ENCODE results near the gene SART1. TPM values are rescaled to one million over a fixed set of nuclear protein-coding genes. Genes with fewer than 3 reads are reported as not detected.

The SART1 gene
- total and polyA plus RNA-seq, 4 donors: 31.4 to 145 (median 48.3) TPM

DNA sequence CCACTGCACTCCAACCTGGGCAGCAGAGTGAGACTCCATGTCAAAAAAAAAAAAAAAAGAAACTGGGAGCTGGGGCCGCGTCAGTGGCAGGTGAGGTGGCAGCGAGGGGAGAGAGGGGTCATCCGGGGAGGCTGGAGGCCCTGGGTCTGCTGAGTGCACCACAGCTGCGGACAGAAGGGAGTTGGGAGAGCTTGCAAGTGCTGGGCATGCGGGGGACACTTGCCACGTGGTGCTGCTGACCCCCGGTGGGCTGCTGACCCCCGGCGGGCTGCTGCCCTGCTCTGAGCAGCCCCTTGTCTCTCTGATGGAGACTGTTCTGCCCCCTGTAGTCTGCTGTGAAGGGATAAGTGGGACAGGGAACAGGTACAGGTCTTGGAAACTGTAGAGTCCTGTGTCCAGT is 39.7 kb upstream of the SART1 start:
- Histone ChIP-seq H3K36me3 (ENCODE audit: control insufficient read depth in 4 of 4, insufficient read depth in 4 of 4, low read length in 4 of 4) (peaks cover 0 to 32% (median 14%) of the 10 kb centered on the region in 4 donors), H3K9ac (ENCODE audit: insufficient read depth in 1 of 2, low read length in 2 of 2) (no peak overlapping the region), H3K27ac (ENCODE audit: low read depth in 1 of 2, low read length in 1 of 2) (no peak overlapping the region), H3K27me3 (ENCODE audit: control insufficient read depth in 3 of 3, insufficient read depth in 3 of 3, low read length in 2 of 3) (no peaks in the 10 kb centered on the region), H3K4me3 (no peak overlapping the region), H3K9me3 (ENCODE audit: control insufficient read depth in 4 of 4, insufficient read depth in 3 of 4, low read length in 3 of 4) (no peaks in the 10 kb centered on the region), H3K4me1 (ENCODE audit: control insufficient read depth in 5 of 5, insufficient read depth in 5 of 5, low read length in 5 of 5) (peaks cover 9 to 25% (median 16%) of the 10 kb centered on the region in 5 donors)
- TF ChIP-seq CTCF (IDR thresholded peaks at IDR 0.05; ENCODE audit: control extremely low read depth, extremely low read depth): no peak
- no peak for DNase-seq
- WGBS, 2 donors: 94 to 97% methylated on average over 10 of the region's 10 CpGs
- no peak for ATAC-seq (ENCODE audit: insufficient read depth, low FRiP score)

GRCh38 chr11:65922565-65922964 is 39.0 kb upstream of the SART1 start:
- H3K36me3 ChIP-seq (ENCODE audit: control insufficient read depth in 4 of 4, insufficient read depth in 4 of 4, low read length in 4 of 4): peaks cover 0 to 26% (median 14%) of the 10 kb centered on the region in 4 donors
- no peaks in the 10 kb centered on the region for H3K9me3 ChIP-seq (ENCODE audit: control insufficient read depth in 4 of 4, insufficient read depth in 3 of 4, low read length in 3 of 4)
- H3K27ac ChIP-seq (ENCODE audit: low read depth in 1 of 2, low read length in 1 of 2): no peak overlapping the region
- no peaks in the 10 kb centered on the region for H3K27me3 ChIP-seq (ENCODE audit: control insufficient read depth in 3 of 3, insufficient read depth in 3 of 3, low read length in 2 of 3)
- H3K4me3 ChIP-seq: no peak overlapping the region
- no peak overlapping the region for H3K9ac ChIP-seq (ENCODE audit: insufficient read depth in 1 of 2, low read length in 2 of 2)
- H3K4me1 ChIP-seq (ENCODE audit: control insufficient read depth in 5 of 5, insufficient read depth in 5 of 5, low read length in 5 of 5): peaks cover 6 to 18% (median 9%) of the 10 kb centered on the region in 5 donors
- TF ChIP-seq CTCF (IDR thresholded peaks at IDR 0.05; ENCODE audit: control extremely low read depth, extremely low read depth): no peak
- ATAC-seq (ENCODE audit: insufficient read depth, low FRiP score) (no peak), DNase-seq (no peak)
- WGBS, 2 donors: 24 to 72% methylated on average over 3 of the region's 3 CpGs

- H3K27me3 ChIP-seq (ENCODE audit: control insufficient read depth in 3 of 3, insufficient read depth in 3 of 3, low read length in 2 of 3): no peaks in the 10 kb centered on the region
- no peaks in the 10 kb centered on the region for H3K9me3 ChIP-seq (ENCODE audit: control insufficient read depth in 4 of 4, insufficient read depth in 3 of 4, low read length in 3 of 4)
- no peak overlapping the region for H3K4me3 ChIP-seq
- no peak for DNase-seq
- H3K4me1 ChIP-seq (ENCODE audit: control insufficient read depth in 5 of 5, insufficient read depth in 5 of 5, low read length in 5 of 5): peaks cover 0 to 6% (median 4%) of the 10 kb centered on the region in 5 donors
- H3K27ac ChIP-seq (ENCODE audit: low read depth in 1 of 2, low read length in 1 of 2): no peak overlapping the region
- H3K36me3 ChIP-seq (ENCODE audit: control insufficient read depth in 4 of 4, insufficient read depth in 4 of 4, low read length in 4 of 4): peaks cover 0 to 17% (median 14%) of the 10 kb centered on the region in 4 donors
- ATAC-seq (ENCODE audit: insufficient read depth, low FRiP score): no peak
- 69 to 81% methylated on average over 2 of the region's 2 CpGs for WGBS, 2 donors
- no peak for TF ChIP-seq CTCF (IDR thresholded peaks at IDR 0.05; ENCODE audit: control extremely low read depth, extremely low read depth)
- no peak overlapping the region for H3K9ac ChIP-seq (ENCODE audit: insufficient read depth in 1 of 2, low read length in 2 of 2)
Observed at GRCh38 chr11:65925397-65925796, 36.1 kb upstream of the SART1 start.

- Histone ChIP-seq H3K9me3 (ENCODE audit: control insufficient read depth in 4 of 4, insufficient read depth in 3 of 4, low read length in 3 of 4) (no peaks in the 10 kb centered on the region), H3K4me1 (ENCODE audit: control insufficient read depth in 5 of 5, insufficient read depth in 5 of 5, low read length in 5 of 5) (peaks cover 0 to 6% (median 0%) of the 10 kb centered on the region in 5 donors), H3K27me3 (ENCODE audit: control insufficient read depth in 3 of 3, insufficient read depth in 3 of 3, low read length in 2 of 3) (no peaks in the 10 kb centered on the region), H3K27ac (ENCODE audit: low read depth in 1 of 2, low read length in 1 of 2) (peak overlapping the region in 1 of 2 donors; percentile 64), H3K36me3 (ENCODE audit: control insufficient read depth in 4 of 4, insufficient read depth in 4 of 4, low read length in 4 of 4) (peaks cover 0 to 9% (median 3%) of the 10 kb centered on the region in 4 donors), H3K9ac (ENCODE audit: insufficient read depth in 1 of 2, low read length in 2 of 2) (no peak overlapping the region), H3K4me3 (no peak overlapping the region)
- 14 to 34% methylated on average over 9 of the region's 9 CpGs for WGBS, 2 donors
- peak; percentile 58 for ATAC-seq (ENCODE audit: insufficient read depth, low FRiP score)
- no peak for DNase-seq
- no peak for TF ChIP-seq CTCF (IDR thresholded peaks at IDR 0.05; ENCODE audit: control extremely low read depth, extremely low read depth)
Observed at GRCh38 chr11:65927904-65928397, 33.6 kb upstream of the SART1 start.
